Prostate gland (tissue), 2 donors: ENCODE results near the gene DECR2.

ENCODE experiments used
- CTCF ChIP-seq, 4 experiments: fragments of 200-600 bp in 2 of 4; fragments of 450-650 bp in 2 of 4; sonication (generic) in 2 of 4; IDR thresholded peaks; 1 replicate in 3 of 4; 2 replicates in 1 of 4; pipeline ENCODE4 v1.5.1; 2016 to 2019; ENCODE audit warnings: antibody characterized with exemption in 4 of 4, mild to moderate bottlenecking in 2 of 4, moderate library complexity in 2 of 4
- POLR2AphosphoS5 ChIP-seq: sonication (generic); formaldehyde crosslinking; IDR thresholded peaks from one replicate; pipeline ENCODE4 v1.6.1; 2017; ENCODE audit warnings: antibody characterized with exemption

GRCh38 chr16:457732-458400, 56.2 kb downstream of the DECR2 start:
- TF ChIP-seq CTCF (IDR thresholded peaks at IDR 0.05) = no peak
- TF ChIP-seq POLR2AphosphoS5 = no peak
